ENCODE measurements around the gene SELENOW. TPM values are rescaled to one million over a fixed set of nuclear protein-coding genes. Genes with fewer than 3 reads are reported as not detected.

The SELENOW gene
- total and polyA plus RNA-seq, 4 donors: 28.2 to 102 (median 67.4) TPM

- no peak for TF ChIP-seq TAF1 (conservative IDR thresholded peaks at IDR 0.05)
- TF ChIP-seq YY1 (IDR thresholded peaks at IDR 0.05): no peak
- no peak for TF ChIP-seq ZBTB33 (IDR thresholded peaks at IDR 0.05)
- no peak for TF ChIP-seq EGR1 (IDR thresholded peaks at IDR 0.05; ENCODE audit: low read depth in 2 of 2)
- TF ChIP-seq GABPA (IDR thresholded peaks at IDR 0.05 in 1 of 2, conservative IDR thresholded peaks at IDR 0.05 in 1 of 2): no peak
- no peak for TF ChIP-seq NR2F2 (IDR thresholded peaks at IDR 0.05)
- TF ChIP-seq REST (IDR thresholded peaks at IDR 0.05): no peak
- no peak for TF ChIP-seq SP1 (IDR thresholded peaks at IDR 0.05)
- TF ChIP-seq RXRA (IDR thresholded peaks at IDR 0.05): no peak
- no peak for TF ChIP-seq FOXA2 (IDR thresholded peaks at IDR 0.05)
- no peak for TF ChIP-seq HNF4A (conservative IDR thresholded peaks at IDR 0.05)
- TF ChIP-seq CTCF (IDR thresholded peaks at IDR 0.05; ENCODE audit: low read depth, low read length, missing input control): no peak
These were observed 16.4 kb upstream of the SELENOW start for GRCh38 chr19:47762151-47762550.

GRCh38 chr19:47762615-47763308, 15.7 kb upstream of the SELENOW start:
- Histone ChIP-seq H3K4me1 (ENCODE audit: control insufficient read depth in 4 of 4, insufficient read depth in 4 of 4, low read length in 3 of 4) (peaks cover 0 to 10% (median 4%) of the 10 kb centered on the region in 4 donors), H3K27me3 (ENCODE audit: control insufficient read depth in 4 of 4, insufficient read depth in 4 of 4, low read length in 3 of 4) (no peaks in the 10 kb centered on the region), H3K4me3 (ENCODE audit: low read depth in 1 of 3, low read length in 3 of 3) (no peak overlapping the region), H3K36me3 (ENCODE audit: control insufficient read depth in 4 of 4, insufficient read depth in 3 of 4, low read depth in 1 of 4, low read length in 3 of 4) (peaks cover 0 to 5% (median 3%) of the 10 kb centered on the region in 4 donors), H3K27ac (ENCODE audit: low read depth in 1 of 2, low read length in 2 of 2) (no peak overlapping the region), H3K9me3 (ENCODE audit: control insufficient read depth in 4 of 4, low read length in 3 of 4) (no peaks in the 10 kb centered on the region), H3K9ac (ENCODE audit: low read depth in 1 of 2, low read length in 2 of 2) (no peak overlapping the region)
- 82% methylated on average over 18 of the region's 18 CpGs for WGBS
- DNase-seq (ENCODE audit: low spot score): no peak
- TF ChIP-seq ATF3 (IDR thresholded peaks at IDR 0.05) (no peak), HNF4A (conservative IDR thresholded peaks at IDR 0.05) (no peak), GABPA (IDR thresholded peaks at IDR 0.05 in 1 of 2, conservative IDR thresholded peaks at IDR 0.05 in 1 of 2) (peak in 1 of 2 donors; percentile 36), FOXA2 (IDR thresholded peaks at IDR 0.05) (no peak), FOXA1 (IDR thresholded peaks at IDR 0.05) (no peak), REST (IDR thresholded peaks at IDR 0.05) (no peak), ZBTB33 (IDR thresholded peaks at IDR 0.05) (no peak)

More at GRCh38 chr19:47762151-47762550, 16.4 kb upstream of the SELENOW start:
- H3K9ac ChIP-seq (ENCODE audit: low read depth in 1 of 2, low read length in 2 of 2): no peak overlapping the region
- no peak for DNase-seq (ENCODE audit: low spot score)
- H3K27me3 ChIP-seq (ENCODE audit: control insufficient read depth in 4 of 4, insufficient read depth in 4 of 4, low read length in 3 of 4): no peaks in the 10 kb centered on the region
- H3K4me1 ChIP-seq (ENCODE audit: control insufficient read depth in 4 of 4, insufficient read depth in 4 of 4, low read length in 3 of 4): peaks cover 0 to 15% (median 8%) of the 10 kb centered on the region in 4 donors
- H3K4me3 ChIP-seq (ENCODE audit: low read depth in 1 of 3, low read length in 3 of 3): no peak overlapping the region
- H3K27ac ChIP-seq (ENCODE audit: low read depth in 1 of 2, low read length in 2 of 2): no peak overlapping the region
- no peaks in the 10 kb centered on the region for H3K9me3 ChIP-seq (ENCODE audit: control insufficient read depth in 4 of 4, low read length in 3 of 4)
- H3K36me3 ChIP-seq (ENCODE audit: control insufficient read depth in 4 of 4, insufficient read depth in 3 of 4, low read depth in 1 of 4, low read length in 3 of 4): peaks cover 0 to 6% (median 3%) of the 10 kb centered on the region in 4 donors
- 62% methylated on average over 3 of the region's 3 CpGs for WGBS
